SHP77 treated with DMSO at 0.1 percent for 48 hours (cell line): ENCODE results near the gene TREX2.

Source experiments
- DNase-seq: peaks from one replicate; lab custom pipeline; 2025; lab: John Stamatoyannopoulos, UW

Gene TREX2

GRCh38 chrX:153445856-153446635, at the start of gene TREX2:
Gene TREX2 (minus strand): TSS chrX:153446056. CDS start chrX:153445430, 626 bp downstream.
- no peak for DNase-seq

- DNase-seq = no peak
Observed at GRCh38 chrX:153495362-153495751, 49.5 kb upstream of the TREX2 start.

- DNase-seq = no peak
Observed at GRCh38 chrX:153494541-153495361, 48.9 kb upstream of the TREX2 start, which contains the start of gene BGN. Gene BGN (plus strand): TSS chrX:153494980. CDS start chrX:153504632, 9,652 bp downstream.

- no peak for DNase-seq
Observed at GRCh38 chrX:153494061-153494460, 48.2 kb upstream of the TREX2 start.

GRCh38 chrX:153493085-153493484, 47.2 kb upstream of the TREX2 start:
- DNase-seq = no peak

GRCh38 chrX:153492543-153492942, 46.7 kb upstream of the TREX2 start:
- DNase-seq = no peak

GRCh38 chrX:153491918-153492317, 46.1 kb upstream of the TREX2 start:
- DNase-seq = no peak

GRCh38 chrX:153491351-153491914, 45.6 kb upstream of the TREX2 start:
- no peak for DNase-seq

GRCh38 chrX:153490217-153490930, 44.5 kb upstream of the TREX2 start:
- DNase-seq = no peak

- DNase-seq = no peak
Observed at GRCh38 chrX:153488231-153488914, 42.5 kb upstream of the TREX2 start.

- no peak for DNase-seq
Observed at GRCh38 chrX:153487590-153488071, 41.8 kb upstream of the TREX2 start.

GRCh38 chrX:153486171-153486570, 40.3 kb upstream of the TREX2 start:
- no peak for DNase-seq

GRCh38 chrX:153485396-153486080, 39.7 kb upstream of the TREX2 start:
- no peak for DNase-seq

- DNase-seq = no peak
Observed at GRCh38 chrX:153482376-153483015, 36.6 kb upstream of the TREX2 start.

GRCh38 chrX:153481043-153481442, 35.2 kb upstream of the TREX2 start:
- DNase-seq = no peak

GRCh38 chrX:153478746-153479145, 32.9 kb upstream of the TREX2 start:
- DNase-seq = no peak

- DNase-seq = no peak
Observed at GRCh38 chrX:153477901-153478300, 32.0 kb upstream of the TREX2 start.

- no peak for DNase-seq
Observed at GRCh38 chrX:153477364-153477857, 31.6 kb upstream of the TREX2 start.

GRCh38 chrX:153476666-153477363, 31.0 kb upstream of the TREX2 start:
- no peak for DNase-seq
